Measurements from ENCODE around the gene HOXA7. TPM values are rescaled to one million over a fixed set of nuclear protein-coding genes. Genes with fewer than 3 reads are reported as not detected.

HOXA7 gene
- total and polyA plus RNA-seq, 10 of the 15 experiments (the other 5 are each of a cell fraction or from before 2014, with no cell fraction given): not detected

- H3K9me3 ChIP-seq (replicated peaks; ENCODE audit: control insufficient read depth, insufficient read depth, low read length): no peaks in the 10 kb centered on the region; the same call in 2 of the 3 replicates
- no peaks in the 10 kb centered on the region for H4K20me1 ChIP-seq (ENCODE audit: control insufficient read depth, insufficient read depth)
- ATAC-seq (no peak), FAIRE-seq (no peak), DNase-seq (ENCODE audit: low read depth, low spot score) (no peak)
- H3K9ac ChIP-seq (ENCODE audit: control insufficient read depth, insufficient read depth, low read length): no peak overlapping the region
- in situ Hi-C loops (cut with MboI) (no loop called here), intact Hi-C loops (cut with micrococcal nuclease; ENCODE audit: unreplicated experiment) (no loop called here)
- ChIA-PET CTCF (no interaction called here), POLR2A (no interaction called here), SMC1A (ENCODE audit: uncharacterized antibody, unreplicated experiment) (interaction anchor here (1.7 kb wide), 1 partner anchor 11 kb away, joined by 8 read pairs; no protein-coding TSS in a partner anchor), RAD21 (ENCODE audit: unreplicated experiment) (no interaction called here)
- H3K36me3 ChIP-seq (ENCODE audit: control insufficient read depth in 2 of 2, insufficient read depth in 2 of 2, low read length in 1 of 2): no peaks in the 10 kb centered on the region
- no peaks in the 10 kb centered on the region for H3K79me2 ChIP-seq (ENCODE audit: control insufficient read depth, insufficient read depth, low read length)
- H3K4me1 ChIP-seq (ENCODE audit: control insufficient read depth, insufficient read depth, low read length): no peaks in the 10 kb centered on the region; the same call in 1 of the 2 replicates
- no peak overlapping the region for H3K27ac ChIP-seq (ENCODE audit: control insufficient read depth, insufficient read depth)
- WGBS (ENCODE audit: insufficient coverage, insufficient replicate concordance, low lambda C conversion rate, missing lambda C conversion rate): 85% methylated on average over 36 of the region's 53 CpGs
- no TSS peak for BruUV-seq (replicated peaks)
- H2AFZ ChIP-seq (ENCODE audit: control insufficient read depth, low read depth, low read length): no peak overlapping the region
- H3K4me3 ChIP-seq: no peak overlapping the region
- no peak overlapping the region for H3K4me2 ChIP-seq (ENCODE audit: control insufficient read depth, insufficient read depth)
- H3K27me3 ChIP-seq (replicated peaks in 1 of 2; ENCODE audit: control insufficient read depth in 2 of 2, insufficient read depth in 2 of 2, low read length in 1 of 2): peaks cover 0 to 7% of the 10 kb centered on the region in 2 experiments; a peak in 2 of 4 replicates
- TF ChIP-seq IRF5 (IDR thresholded peaks at IDR 0.05; ENCODE audit: borderline replicate concordance) (no peak), PRDM15 (CRISPR knock-in tag; IDR thresholded peaks at IDR 0.05) (no peak), DPF2 (IDR thresholded peaks at IDR 0.05) (no peak), RBBP5 (conservative IDR thresholded peaks at IDR 0.05) (no peak), ZNF24 (IDR thresholded peaks at IDR 0.05) (no peak), TCF7 (IDR thresholded peaks at IDR 0.05; ENCODE audit: borderline replicate concordance) (no peak), BRCA1 (IDR thresholded peaks at IDR 0.05; ENCODE audit: low read depth, low read length) (no peak), SIX5 (IDR thresholded peaks at IDR 0.05; ENCODE audit: low read depth, low read length, severe bottlenecking) (no peak), SP1 (IDR thresholded peaks at IDR 0.05; ENCODE audit: low read depth, low read length) (no peak), STAT3 (IDR thresholded peaks at IDR 0.05; ENCODE audit: low read depth, low read length) (no peak), RB1 (IDR thresholded peaks at IDR 0.05; ENCODE audit: borderline replicate concordance) (no peak), KDM1A (IDR thresholded peaks at IDR 0.05; ENCODE audit: borderline replicate concordance) (no peak), SPI1 (IDR thresholded peaks at IDR 0.05; ENCODE audit: borderline replicate concordance, insufficient read depth, low read depth, low read length) (no peak)
- TF ChIP-seq, protein P1, sequence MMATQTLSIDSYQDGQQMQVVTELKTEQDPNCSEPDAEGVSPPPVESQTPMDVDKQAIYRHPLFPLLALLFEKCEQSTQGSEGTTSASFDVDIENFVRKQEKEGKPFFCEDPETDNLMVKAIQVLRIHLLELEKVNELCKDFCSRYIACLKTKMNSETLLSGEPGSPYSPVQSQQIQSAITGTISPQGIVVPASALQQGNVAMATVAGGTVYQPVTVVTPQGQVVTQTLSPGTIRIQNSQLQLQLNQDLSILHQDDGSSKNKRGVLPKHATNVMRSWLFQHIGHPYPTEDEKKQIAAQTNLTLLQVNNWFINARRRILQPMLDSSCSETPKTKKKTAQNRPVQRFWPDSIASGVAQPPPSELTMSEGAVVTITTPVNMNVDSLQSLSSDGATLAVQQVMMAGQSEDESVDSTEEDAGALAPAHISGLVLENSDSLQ (IDR thresholded peaks at IDR 0.05): no peak
- TF ChIP-seq, protein P2, sequence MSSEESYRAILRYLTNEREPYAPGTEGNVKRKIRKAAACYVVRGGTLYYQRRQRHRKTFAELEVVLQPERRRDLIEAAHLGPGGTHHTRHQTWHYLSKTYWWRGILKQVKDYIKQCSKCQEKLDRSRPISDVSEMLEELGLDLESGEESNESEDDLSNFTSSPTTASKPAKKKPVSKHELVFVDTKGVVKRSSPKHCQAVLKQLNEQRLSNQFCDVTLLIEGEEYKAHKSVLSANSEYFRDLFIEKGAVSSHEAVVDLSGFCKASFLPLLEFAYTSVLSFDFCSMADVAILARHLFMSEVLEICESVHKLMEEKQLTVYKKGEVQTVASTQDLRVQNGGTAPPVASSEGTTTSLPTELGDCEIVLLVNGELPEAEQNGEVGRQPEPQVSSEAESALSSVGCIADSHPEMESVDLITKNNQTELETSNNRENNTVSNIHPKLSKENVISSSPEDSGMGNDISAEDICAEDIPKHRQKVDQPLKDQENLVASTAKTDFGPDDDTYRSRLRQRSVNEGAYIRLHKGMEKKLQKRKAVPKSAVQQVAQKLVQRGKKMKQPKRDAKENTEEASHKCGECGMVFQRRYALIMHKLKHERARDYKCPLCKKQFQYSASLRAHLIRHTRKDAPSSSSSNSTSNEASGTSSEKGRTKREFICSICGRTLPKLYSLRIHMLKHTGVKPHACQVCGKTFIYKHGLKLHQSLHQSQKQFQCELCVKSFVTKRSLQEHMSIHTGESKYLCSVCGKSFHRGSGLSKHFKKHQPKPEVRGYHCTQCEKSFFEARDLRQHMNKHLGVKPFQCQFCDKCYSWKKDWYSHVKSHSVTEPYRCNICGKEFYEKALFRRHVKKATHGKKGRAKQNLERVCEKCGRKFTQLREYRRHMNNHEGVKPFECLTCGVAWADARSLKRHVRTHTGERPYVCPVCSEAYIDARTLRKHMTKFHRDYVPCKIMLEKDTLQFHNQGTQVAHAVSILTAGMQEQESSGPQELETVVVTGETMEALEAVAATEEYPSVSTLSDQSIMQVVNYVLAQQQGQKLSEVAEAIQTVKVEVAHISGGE (CRISPR knock-in tag; IDR thresholded peaks at IDR 0.05): no peak
Measured at GRCh38 chr7:27139334-27140125, 16.9 kb downstream of the HOXA7 start.
